ENCODE results near the gene COA1.
"Not testable (repeated sequence)": the region's sequence is repeated elsewhere in the genome, so short reads cannot be mapped to it uniquely, and the experiment has no call there.

Gene COA1

GRCh38 chr7:43692582-43693373, 36.5 kb downstream of the COA1 start:
- DNase-seq (ENCODE audit: low read depth in 1 of 2, low spot score in 1 of 2): no peak

- DNase-seq (ENCODE audit: low read depth in 1 of 2, low spot score in 1 of 2): no peak
These were observed 37.7 kb downstream of the COA1 start for GRCh38 chr7:43691611-43692010.

- no peak for DNase-seq (ENCODE audit: low read depth in 1 of 2, low spot score in 1 of 2)
These were observed 40.2 kb downstream of the COA1 start for GRCh38 chr7:43689115-43689514.

- DNase-seq (ENCODE audit: low read depth in 1 of 2, low spot score in 1 of 2): not testable (repeated sequence)
These were observed 41.5 kb downstream of the COA1 start for GRCh38 chr7:43687866-43688265.

GRCh38 chr7:43686991-43687390, 42.3 kb downstream of the COA1 start:
- DNase-seq (ENCODE audit: low read depth in 1 of 2, low spot score in 1 of 2): no peak

GRCh38 chr7:43680736-43681135, 48.6 kb downstream of the COA1 start:
- DNase-seq (ENCODE audit: low read depth in 1 of 2, low spot score in 1 of 2): no peak

- no peak for DNase-seq (ENCODE audit: low read depth in 1 of 2, low spot score in 1 of 2)
These were observed 49.9 kb downstream of the COA1 start for GRCh38 chr7:43679210-43680068.

GRCh38 chr7:43678315-43678714, 51.0 kb downstream of the COA1 start:
- no peak for DNase-seq (ENCODE audit: low read depth in 1 of 2, low spot score in 1 of 2)

- DNase-seq (ENCODE audit: low read depth in 1 of 2, low spot score in 1 of 2): no peak
These were observed 51.5 kb downstream of the COA1 start for GRCh38 chr7:43677864-43678263.

GRCh38 chr7:43674559-43675436, 54.5 kb downstream of the COA1 start:
- DNase-seq (ENCODE audit: low read depth in 1 of 2, low spot score in 1 of 2): no peak

- DNase-seq (ENCODE audit: low read depth in 1 of 2, low spot score in 1 of 2): not testable (repeated sequence)
These were observed 55.9 kb downstream of the COA1 start for GRCh38 chr7:43673243-43673976.

GRCh38 chr7:43671521-43671920, 57.8 kb downstream of the COA1 start:
- no peak for DNase-seq (ENCODE audit: low read depth in 1 of 2, low spot score in 1 of 2)

GRCh38 chr7:43669286-43670081, 59.8 kb downstream of the COA1 start:
- peak; percentile 35 to 48 for DNase-seq (ENCODE audit: low read depth in 1 of 2, low spot score in 1 of 2)

- no peak for DNase-seq (ENCODE audit: low read depth in 1 of 2, low spot score in 1 of 2)
These were observed 61.3 kb downstream of the COA1 start for GRCh38 chr7:43668035-43668434.

GRCh38 chr7:43666938-43667337, 62.4 kb downstream of the COA1 start:
- DNase-seq (ENCODE audit: low read depth in 1 of 2, low spot score in 1 of 2): no peak

GRCh38 chr7:43664681-43665080, 64.6 kb downstream of the COA1 start:
- no peak for DNase-seq (ENCODE audit: low read depth in 1 of 2, low spot score in 1 of 2)

GRCh38 chr7:43660141-43660540, 69.2 kb downstream of the COA1 start:
- DNase-seq (ENCODE audit: low read depth in 1 of 2, low spot score in 1 of 2): no peak

- DNase-seq (ENCODE audit: low read depth in 1 of 2, low spot score in 1 of 2): no peak
These were observed 69.8 kb downstream of the COA1 start for GRCh38 chr7:43659549-43659896.

- DNase-seq (ENCODE audit: low read depth in 1 of 2, low spot score in 1 of 2): no peak
These were observed 70.4 kb downstream of the COA1 start for GRCh38 chr7:43658718-43659548.
